Activated T-cell treated with anti-CD3 and anti-CD28 coated beads, Interleukin-2, amount 50 U/mL, for 72 hours (primary cell): ENCODE results near the gene ANKRD18A. TPM values are rescaled to one million over a fixed set of nuclear protein-coding genes. Genes with fewer than 3 reads are reported as not detected.

Experiments
- ATAC-seq, 2 donors: fragments of 150-1000 bp; cut with Tn5 transposase; replicated peaks in 1 of 2; 2 replicates each; pipeline ENCODE4 v1.10.0; 2021; ENCODE audit warnings: moderate library complexity in 2 of 2, mild to moderate bottlenecking in 1 of 2
- DNase-seq, 2 donors: peaks; one replicate each; pipeline ENCODE4 v3.0.0; 2021 to 2022; ENCODE audit warnings: mixed read lengths in 1 of 2
- H3K27ac Mint-ChIP-seq: one replicate; pipeline ENCODE4 v1.8.0; 2022; ENCODE audit warnings: mild to moderate bottlenecking, moderate library complexity, mixed read lengths
- H3K27me3 Mint-ChIP-seq: one replicate; pipeline ENCODE4 v1.8.0; 2022; ENCODE audit warnings: low read depth, mixed read lengths
- H3K36me3 Mint-ChIP-seq, 2 donors: one replicate each; pipeline ENCODE4 v1.8.0; 2022; ENCODE audit warnings: mixed read lengths in 2 of 2, mild to moderate bottlenecking in 1 of 2; ENCODE audit not compliant: insufficient read depth in 2 of 2
- H3K4me1 Mint-ChIP-seq: one replicate; pipeline ENCODE4 v1.8.0; 2022; ENCODE audit warnings: low read depth, mixed read lengths
- H3K4me3 Mint-ChIP-seq, 2 donors: one replicate each; pipeline ENCODE4 v1.8.0; 2022; ENCODE audit warnings: mild to moderate bottlenecking in 2 of 2, mixed read lengths in 2 of 2, moderate library complexity in 2 of 2
- H3K9me3 Mint-ChIP-seq, 2 donors: one replicate each; pipeline ENCODE4 v1.8.0; 2022; ENCODE audit warnings: mixed read lengths in 2 of 2
- total RNA-seq, 2 donors: library from RNA; stranded (reverse); gene quantifications; one replicate each; pipeline ENCODE4 v1.2.3, GENCODE V29; 2022

The ANKRD18A gene
- total RNA-seq, 2 donors from 2014 or later, result 6.0 to 8.4 TPM

- no peak for ATAC-seq
- Mint-ChIP-seq H3K9me3 (no peaks in the 10 kb centered on the region), H3K27ac (no peak overlapping the region), H3K4me3 (no peak overlapping the region), H3K27me3 (peaks cover 7% of the 10 kb centered on the region), H3K36me3 (no peaks in the 10 kb centered on the region), H3K4me1 (no peaks in the 10 kb centered on the region)
- DNase-seq, result no peak
Measured at GRCh38 chr9:38642951-38643814, 22.8 kb upstream of the ANKRD18A start.

GRCh38 chr9:38641985-38642864 lies 21.8 kb upstream of the ANKRD18A start:
- Mint-ChIP-seq H3K27me3 (peaks cover 7% of the 10 kb centered on the region), H3K27ac (no peak overlapping the region), H3K36me3 (no peaks in the 10 kb centered on the region), H3K4me1 (no peaks in the 10 kb centered on the region), H3K9me3 (no peaks in the 10 kb centered on the region), H3K4me3 (no peak overlapping the region)
- ATAC-seq, result no peak
- DNase-seq, result no peak

- no peaks in the 10 kb centered on the region for H3K36me3 Mint-ChIP-seq
- H3K4me1 Mint-ChIP-seq, result no peaks in the 10 kb centered on the region
- DNase-seq (no peak), ATAC-seq (no peak)
- H3K27me3 Mint-ChIP-seq, result peaks cover 7% of the 10 kb centered on the region
- no peak overlapping the region for H3K27ac Mint-ChIP-seq
- no peaks in the 10 kb centered on the region for H3K9me3 Mint-ChIP-seq
- no peak overlapping the region for H3K4me3 Mint-ChIP-seq
Measured at GRCh38 chr9:38641142-38641541, 20.7 kb upstream of the ANKRD18A start.

- no peaks in the 10 kb centered on the region for H3K36me3 Mint-ChIP-seq
- DNase-seq (no peak), ATAC-seq (no peak)
- H3K27me3 Mint-ChIP-seq, result peaks cover 7% of the 10 kb centered on the region
- no peaks in the 10 kb centered on the region for H3K4me1 Mint-ChIP-seq
- H3K4me3 Mint-ChIP-seq, result no peak overlapping the region
- H3K9me3 Mint-ChIP-seq, result no peaks in the 10 kb centered on the region
- H3K27ac Mint-ChIP-seq, result no peak overlapping the region
Measured at GRCh38 chr9:38639577-38639940, 19.2 kb upstream of the ANKRD18A start.

- no peak for DNase-seq
- no peak for ATAC-seq
- Mint-ChIP-seq H3K9me3 (no peaks in the 10 kb centered on the region), H3K36me3 (no peaks in the 10 kb centered on the region), H3K4me3 (no peak overlapping the region), H3K27ac (no peak overlapping the region), H3K4me1 (no peaks in the 10 kb centered on the region), H3K27me3 (peaks cover 7% of the 10 kb centered on the region)
Measured at GRCh38 chr9:38638881-38639576, 18.6 kb upstream of the ANKRD18A start.

GRCh38 chr9:38634315-38634714 lies 13.9 kb upstream of the ANKRD18A start:
- no peak overlapping the region for H3K27ac Mint-ChIP-seq
- no peaks in the 10 kb centered on the region for H3K36me3 Mint-ChIP-seq
- DNase-seq (no peak), ATAC-seq (no peak)
- no peaks in the 10 kb centered on the region for H3K9me3 Mint-ChIP-seq
- H3K4me3 Mint-ChIP-seq, result no peak overlapping the region
- no peaks in the 10 kb centered on the region for H3K27me3 Mint-ChIP-seq
- H3K4me1 Mint-ChIP-seq, result no peaks in the 10 kb centered on the region

- ATAC-seq, result no peak
- H3K4me3 Mint-ChIP-seq, result no peak overlapping the region
- no peak overlapping the region for H3K27ac Mint-ChIP-seq
- no peak for DNase-seq
- H3K36me3 Mint-ChIP-seq, result peaks cover 2 to 10% of the 10 kb centered on the region in 2 donors
- H3K9me3 Mint-ChIP-seq, result no peaks in the 10 kb centered on the region
- H3K4me1 Mint-ChIP-seq, result no peaks in the 10 kb centered on the region
- peaks cover 18% of the 10 kb centered on the region for H3K27me3 Mint-ChIP-seq
Measured at GRCh38 chr9:38629511-38629910, 9.1 kb upstream of the ANKRD18A start.

- ATAC-seq (no peak), DNase-seq (no peak)
- Mint-ChIP-seq H3K4me1 (peaks cover 11% of the 10 kb centered on the region), H3K27me3 (peaks cover 36% of the 10 kb centered on the region), H3K36me3 (peaks cover 3 to 17% of the 10 kb centered on the region in 2 donors), H3K4me3 (no peak overlapping the region), H3K9me3 (peaks cover 2 to 3% of the 10 kb centered on the region in 2 donors), H3K27ac (peak overlapping the region; percentile 58)
Measured at GRCh38 chr9:38626006-38626405, 5.6 kb upstream of the ANKRD18A start.

- Mint-ChIP-seq H3K36me3 (peaks cover 3 to 17% of the 10 kb centered on the region in 2 donors), H3K4me1 (peaks cover 11% of the 10 kb centered on the region), H3K27ac (peak overlapping the region; percentile 78), H3K4me3 (peak overlapping the region; percentile 86 to 87), H3K9me3 (peaks cover 2 to 3% of the 10 kb centered on the region in 2 donors), H3K27me3 (peaks cover 44% of the 10 kb centered on the region)
- ATAC-seq (no peak), DNase-seq (no peak)
Measured at GRCh38 chr9:38622951-38623350, 2.6 kb upstream of the ANKRD18A start.

GRCh38 chr9:38622288-38622674 lies 1.9 kb upstream of the ANKRD18A start:
- peak overlapping the region; percentile 86 to 87 for H3K4me3 Mint-ChIP-seq
- H3K36me3 Mint-ChIP-seq, result peaks cover 3 to 17% of the 10 kb centered on the region in 2 donors
- H3K27me3 Mint-ChIP-seq, result peaks cover 48% of the 10 kb centered on the region
- no peak overlapping the region for H3K27ac Mint-ChIP-seq
- peaks cover 2 to 3% of the 10 kb centered on the region in 2 donors for H3K9me3 Mint-ChIP-seq
- ATAC-seq (no peak), DNase-seq (peak in 1 of 2 donors; percentile 18)
- peaks cover 11% of the 10 kb centered on the region for H3K4me1 Mint-ChIP-seq

- H3K9me3 Mint-ChIP-seq, result peaks cover 2 to 3% of the 10 kb centered on the region in 2 donors
- H3K4me1 Mint-ChIP-seq, result peaks cover 11% of the 10 kb centered on the region
- peak overlapping the region; percentile 86 to 87 for H3K4me3 Mint-ChIP-seq
- H3K36me3 Mint-ChIP-seq, result peaks cover 3 to 17% of the 10 kb centered on the region in 2 donors
- DNase-seq, result peak; percentile 51 to 58
- peak; percentile 50 to 54 for ATAC-seq
- no peak overlapping the region for H3K27ac Mint-ChIP-seq
- peaks cover 51% of the 10 kb centered on the region for H3K27me3 Mint-ChIP-seq
Measured at GRCh38 chr9:38621434-38622287, 1.3 kb upstream of the ANKRD18A start.
